IPS-15b (cell line): ENCODE measurements around the gene ELMO1.

Source experiments
- H3K27me3 ChIP-seq: one replicate; pipeline ENCODE4 v1.6.1; 2013; ENCODE audit warnings: low read length; ENCODE audit not compliant: control insufficient read depth, insufficient read depth
- H3K36me3 ChIP-seq: one replicate; pipeline ENCODE4 v1.6.1; 2013; ENCODE audit warnings: low read length; ENCODE audit not compliant: control insufficient read depth, insufficient read depth
- H3K4me1 ChIP-seq: one replicate; pipeline ENCODE4 v1.6.1; 2013; ENCODE audit warnings: mild to moderate bottlenecking, low read length; ENCODE audit not compliant: control insufficient read depth, insufficient read depth
- H3K4me3 ChIP-seq: one replicate; pipeline ENCODE4 v1.5.1; 2013; ENCODE audit warnings: low read depth, low read length
- H3K9ac ChIP-seq: one replicate; pipeline ENCODE4 v1.6.1; 2013; ENCODE audit warnings: low read depth, mild to moderate bottlenecking, low read length
- H3K9me3 ChIP-seq: one replicate; pipeline ENCODE4 v1.6.1; 2013; ENCODE audit warnings: mild to moderate bottlenecking, low read length; ENCODE audit not compliant: control insufficient read depth, insufficient read depth

The ELMO1 gene

DNA sequence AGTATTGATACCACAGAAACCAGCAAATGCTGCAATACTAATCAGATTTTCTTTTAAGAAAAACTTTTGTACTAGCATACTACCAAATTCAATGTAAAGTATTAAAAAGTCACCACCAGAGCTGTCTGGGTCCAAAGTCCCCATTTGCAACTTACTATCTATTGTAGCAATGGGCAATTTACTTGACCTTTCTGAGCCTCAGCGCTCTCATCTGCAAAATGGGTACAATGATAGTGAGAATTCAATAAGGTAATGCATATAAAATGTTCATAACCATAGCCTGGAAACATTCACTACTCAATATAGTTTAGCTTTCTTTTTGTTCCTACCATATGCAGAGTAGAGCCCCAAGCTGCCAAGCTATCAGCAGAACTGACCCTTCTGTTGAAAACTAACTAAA lies 337.2 kb downstream of the ELMO1 start:
- no peak overlapping the region for H3K9ac ChIP-seq
- H3K36me3 ChIP-seq = no peaks in the 10 kb centered on the region

DNA sequence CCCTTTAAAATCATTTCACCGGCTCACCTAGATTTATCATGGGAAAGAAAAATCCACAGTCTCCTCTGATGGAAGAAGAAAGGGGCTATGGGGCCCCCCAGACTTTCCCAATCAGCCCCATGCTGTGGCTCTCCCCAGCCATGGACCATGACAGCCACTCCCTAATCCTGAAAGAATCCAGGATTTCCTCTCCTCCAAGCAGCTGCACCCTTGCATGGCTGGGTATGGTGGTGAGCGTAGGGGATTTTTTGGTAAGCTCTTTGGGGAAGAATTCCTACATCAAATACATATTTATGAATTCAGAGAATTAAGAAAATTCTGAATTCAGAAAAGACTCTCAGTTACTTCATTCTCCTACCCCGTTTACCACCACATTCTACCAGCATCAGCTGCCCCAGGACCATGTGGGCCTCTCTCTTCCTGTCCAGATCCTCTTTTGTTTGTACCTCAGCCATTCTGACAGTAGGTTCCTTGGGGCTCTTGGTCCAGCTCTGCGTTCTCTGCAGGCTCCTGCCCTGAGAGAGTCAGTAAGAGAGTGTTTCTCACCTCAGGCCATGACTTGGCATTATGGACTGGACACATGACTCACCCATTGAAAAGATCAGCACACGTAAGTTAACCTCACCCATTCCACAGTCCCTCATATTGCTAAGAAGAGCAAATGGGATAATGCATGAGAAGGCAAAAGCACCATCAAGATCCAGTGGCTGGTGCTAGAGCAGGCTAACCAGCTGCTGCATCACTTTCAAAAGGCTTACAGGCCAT lies 337.8 kb downstream of the ELMO1 start:
- H3K4me3 ChIP-seq = no peak overlapping the region
- no peaks in the 10 kb centered on the region for H3K27me3 ChIP-seq
- no peaks in the 10 kb centered on the region for H3K9me3 ChIP-seq
- no peaks in the 10 kb centered on the region for H3K36me3 ChIP-seq
- H3K9ac ChIP-seq = no peak overlapping the region
- no peaks in the 10 kb centered on the region for H3K4me1 ChIP-seq

More for the DNA sequence above, 337.2 kb downstream of the ELMO1 start:
- Histone ChIP-seq H3K27me3 (no peaks in the 10 kb centered on the region), H3K4me1 (no peaks in the 10 kb centered on the region), H3K9me3 (no peaks in the 10 kb centered on the region), H3K4me3 (no peak overlapping the region)

DNA sequence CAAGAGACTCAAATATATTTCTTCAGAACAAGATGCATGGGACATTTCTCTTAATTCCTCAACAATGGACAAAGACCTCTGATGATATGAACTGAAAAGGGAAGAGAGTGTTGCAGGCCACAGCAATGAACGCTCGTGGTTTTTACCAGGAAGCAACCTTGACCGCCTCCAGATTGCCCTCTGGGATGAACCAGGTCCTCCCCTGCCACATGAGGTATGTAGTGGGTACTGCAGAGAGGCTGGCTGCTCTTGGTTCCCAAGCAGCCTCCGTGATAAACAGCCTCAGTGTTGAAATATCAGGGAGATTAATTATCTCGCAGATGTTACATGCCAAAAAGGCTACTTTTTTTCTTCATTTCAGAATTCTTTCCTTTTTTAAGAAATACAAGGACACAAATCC lies 338.8 kb downstream of the ELMO1 start:
- Histone ChIP-seq H3K36me3 (no peaks in the 10 kb centered on the region), H3K27me3 (no peaks in the 10 kb centered on the region)

DNA sequence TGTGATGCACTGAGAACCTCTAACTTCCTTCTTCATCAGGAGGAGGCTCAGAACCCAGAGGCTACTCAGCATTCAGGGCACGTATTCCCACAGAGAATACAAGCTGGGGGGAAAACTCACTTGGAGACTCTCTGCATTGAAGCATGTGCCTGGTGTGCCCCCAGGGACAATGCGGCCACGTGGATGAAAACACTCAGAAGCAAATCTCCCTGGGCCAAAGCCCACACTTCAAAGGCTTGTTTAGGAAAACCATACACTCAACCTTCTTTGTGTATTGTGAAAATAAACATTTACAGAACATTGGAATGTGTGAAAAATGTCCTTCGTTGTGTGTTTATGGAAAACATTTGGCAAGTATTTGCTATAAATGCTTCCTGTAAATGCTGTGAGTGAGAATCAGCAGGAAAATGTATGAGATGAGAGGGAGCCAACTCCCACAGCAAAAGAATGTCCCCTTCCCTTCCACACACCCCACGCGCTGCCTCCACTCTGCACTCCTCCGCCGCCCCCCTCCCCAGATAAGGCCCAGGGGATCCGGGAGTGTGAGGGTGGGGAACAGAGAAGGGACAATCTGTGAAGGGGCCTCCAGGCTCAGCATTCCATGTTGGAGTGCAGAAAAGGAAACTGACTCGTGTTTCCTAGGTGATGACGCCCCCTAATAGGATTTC lies 339.5 kb downstream of the ELMO1 start:
- H3K27me3 ChIP-seq = no peaks in the 10 kb centered on the region
- no peaks in the 10 kb centered on the region for H3K4me1 ChIP-seq

More for the DNA sequence above, 338.8 kb downstream of the ELMO1 start:
- no peak overlapping the region for H3K9ac ChIP-seq
- H3K4me3 ChIP-seq = no peak overlapping the region
- no peaks in the 10 kb centered on the region for H3K4me1 ChIP-seq
- H3K9me3 ChIP-seq = no peaks in the 10 kb centered on the region

DNA sequence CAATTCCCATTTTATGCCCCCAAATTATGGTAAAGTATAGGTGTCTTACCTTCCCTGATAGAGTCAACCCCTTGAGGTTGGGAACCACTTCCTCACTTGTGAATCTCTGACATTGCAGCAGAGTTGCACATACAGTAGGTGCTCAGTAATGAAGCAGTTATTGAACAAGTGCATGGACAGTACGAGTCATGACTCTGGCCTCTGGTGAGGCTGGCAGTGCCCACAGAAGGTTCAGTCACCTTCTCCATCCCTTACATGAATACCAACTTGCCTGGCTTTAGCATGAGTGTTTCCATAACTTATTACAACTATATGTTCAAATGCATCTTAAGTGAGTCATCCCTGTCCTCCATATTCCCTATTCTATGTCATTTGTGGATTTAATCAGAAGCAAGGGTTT lies 340.0 kb downstream of the ELMO1 start:
- Histone ChIP-seq H3K4me1 (no peaks in the 10 kb centered on the region), H3K27me3 (no peaks in the 10 kb centered on the region), H3K36me3 (no peaks in the 10 kb centered on the region), H3K4me3 (no peak overlapping the region), H3K9ac (no peak overlapping the region), H3K9me3 (no peaks in the 10 kb centered on the region)

More for the DNA sequence above, 339.5 kb downstream of the ELMO1 start:
- no peaks in the 10 kb centered on the region for H3K9me3 ChIP-seq
- no peak overlapping the region for H3K4me3 ChIP-seq
- H3K9ac ChIP-seq = no peak overlapping the region
- no peaks in the 10 kb centered on the region for H3K36me3 ChIP-seq

DNA sequence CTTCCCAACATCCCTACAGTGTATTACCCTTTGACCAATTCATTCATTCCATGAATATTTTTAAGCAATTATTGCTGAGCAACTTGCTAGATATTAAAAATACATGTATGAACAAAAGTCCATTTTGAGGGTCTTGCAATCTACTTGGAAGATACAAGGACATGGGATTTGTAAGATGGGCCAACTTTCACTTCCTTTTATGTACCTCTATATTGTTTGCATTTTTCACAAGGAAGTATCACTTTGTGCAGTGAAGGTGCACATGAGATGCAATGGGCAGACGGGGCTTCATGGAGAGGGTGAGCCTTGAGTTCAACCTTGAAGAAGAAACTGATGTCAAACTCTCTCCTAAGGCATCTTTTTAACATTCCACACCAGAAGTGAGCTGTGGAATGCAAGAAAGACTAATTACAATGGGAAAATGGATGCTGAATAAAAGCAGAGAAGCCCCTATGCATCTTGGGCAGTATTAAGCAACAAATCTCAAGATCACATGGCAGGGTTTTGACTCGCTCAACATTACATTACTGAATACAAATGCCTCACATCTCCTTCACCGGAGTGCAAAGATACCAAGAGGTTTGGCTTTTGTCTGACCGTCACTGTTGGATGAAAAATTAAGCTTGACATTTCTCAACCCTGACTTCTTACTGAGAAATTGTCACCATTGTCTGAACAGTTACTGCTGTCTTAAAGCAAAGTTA lies 341.5 kb downstream of the ELMO1 start:
- H3K9me3 ChIP-seq = no peaks in the 10 kb centered on the region
- H3K9ac ChIP-seq = no peak overlapping the region
- no peaks in the 10 kb centered on the region for H3K27me3 ChIP-seq
- H3K4me3 ChIP-seq = no peak overlapping the region
- H3K36me3 ChIP-seq = no peaks in the 10 kb centered on the region
- no peaks in the 10 kb centered on the region for H3K4me1 ChIP-seq

DNA sequence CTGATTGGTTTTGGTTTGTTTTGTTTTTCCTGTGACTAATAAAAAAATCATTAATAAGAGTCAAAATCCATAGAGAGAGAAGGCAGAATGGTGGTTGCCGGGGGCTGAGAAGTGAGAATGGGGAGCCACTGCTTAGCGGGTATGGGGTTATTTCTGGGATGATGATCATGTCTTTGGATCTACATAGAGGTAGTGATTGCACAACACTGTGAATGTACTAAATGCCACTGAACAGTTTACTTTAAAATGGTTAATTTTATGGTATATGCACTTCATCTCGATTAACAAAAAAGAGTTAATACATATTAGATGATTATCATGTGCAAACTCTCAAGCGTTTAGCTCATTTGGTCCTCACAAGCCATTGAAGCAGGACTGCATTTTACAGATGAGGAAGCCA lies 342.9 kb downstream of the ELMO1 start:
- H3K9me3 ChIP-seq = no peaks in the 10 kb centered on the region
- H3K27me3 ChIP-seq = no peaks in the 10 kb centered on the region
- H3K36me3 ChIP-seq = no peaks in the 10 kb centered on the region
- H3K9ac ChIP-seq = no peak overlapping the region
- no peak overlapping the region for H3K4me3 ChIP-seq
- no peaks in the 10 kb centered on the region for H3K4me1 ChIP-seq

DNA sequence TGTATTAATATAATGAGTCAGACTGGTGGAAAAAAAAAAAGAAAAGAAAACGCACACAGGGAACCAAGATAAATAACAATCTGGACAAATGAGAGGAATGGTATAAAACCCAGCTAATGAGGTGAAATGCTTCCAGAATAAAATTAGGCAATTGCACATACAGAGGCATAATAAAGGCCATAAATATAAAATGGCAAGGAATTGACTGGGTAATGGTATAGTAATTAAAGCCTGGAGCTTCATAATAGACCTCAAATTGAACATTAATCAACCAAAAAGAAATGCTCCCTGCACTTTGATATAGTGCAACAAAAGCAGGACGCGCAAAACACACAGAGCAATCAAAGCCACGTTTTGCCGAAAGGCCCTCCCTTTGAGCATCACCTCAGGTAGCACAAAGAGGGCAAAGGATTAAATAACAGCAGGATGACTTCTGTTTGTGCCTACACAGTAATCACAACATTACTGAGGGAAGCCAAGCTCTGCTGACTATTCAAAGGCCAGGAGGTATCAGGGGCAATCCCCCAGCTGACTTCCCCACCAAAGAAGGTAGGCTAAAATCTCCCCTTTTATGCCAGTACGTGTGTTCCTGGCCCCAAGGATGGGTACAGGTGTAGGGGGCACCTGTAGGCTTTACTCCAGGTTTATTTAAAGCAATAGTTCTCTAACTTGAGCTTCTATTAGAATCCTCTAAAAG lies 343.7 kb downstream of the ELMO1 start:
- Histone ChIP-seq H3K4me1 (no peaks in the 10 kb centered on the region), H3K36me3 (no peaks in the 10 kb centered on the region), H3K9ac (no peak overlapping the region), H3K9me3 (no peaks in the 10 kb centered on the region), H3K4me3 (no peak overlapping the region), H3K27me3 (no peaks in the 10 kb centered on the region)

DNA sequence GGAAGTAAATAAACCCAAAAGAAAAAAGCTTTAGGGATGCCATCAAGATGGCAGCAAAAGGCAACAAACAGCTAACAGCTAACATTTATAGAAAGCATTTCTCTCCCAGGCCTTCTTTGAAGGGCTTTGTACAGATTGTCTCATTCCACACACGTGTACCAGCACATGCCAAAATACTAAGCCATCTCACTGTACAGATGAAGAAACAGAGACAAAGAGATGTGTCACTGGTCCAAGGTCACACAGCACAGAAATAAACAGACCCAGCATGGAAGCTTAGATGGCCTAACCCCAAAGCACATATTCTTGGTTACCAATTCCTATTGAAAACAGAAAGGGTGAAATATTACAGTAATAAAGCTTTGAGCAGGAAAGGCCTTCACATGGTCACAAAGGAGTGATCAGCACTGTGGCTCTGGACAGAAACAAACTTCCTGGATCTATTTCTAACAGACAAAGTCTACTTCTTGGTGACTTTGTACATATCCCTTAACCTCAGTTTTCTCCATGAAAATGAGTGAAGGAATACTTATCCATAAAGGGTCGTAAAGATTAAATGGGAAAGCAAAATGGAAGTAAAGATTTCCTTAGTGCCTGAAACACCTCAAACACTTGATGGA lies 346.0 kb downstream of the ELMO1 start:
- no peaks in the 10 kb centered on the region for H3K27me3 ChIP-seq
- H3K4me1 ChIP-seq = peaks cover 5% of the 10 kb centered on the region
- H3K4me3 ChIP-seq = no peak overlapping the region
- H3K9me3 ChIP-seq = no peaks in the 10 kb centered on the region
- H3K9ac ChIP-seq = no peak overlapping the region
- no peaks in the 10 kb centered on the region for H3K36me3 ChIP-seq

DNA sequence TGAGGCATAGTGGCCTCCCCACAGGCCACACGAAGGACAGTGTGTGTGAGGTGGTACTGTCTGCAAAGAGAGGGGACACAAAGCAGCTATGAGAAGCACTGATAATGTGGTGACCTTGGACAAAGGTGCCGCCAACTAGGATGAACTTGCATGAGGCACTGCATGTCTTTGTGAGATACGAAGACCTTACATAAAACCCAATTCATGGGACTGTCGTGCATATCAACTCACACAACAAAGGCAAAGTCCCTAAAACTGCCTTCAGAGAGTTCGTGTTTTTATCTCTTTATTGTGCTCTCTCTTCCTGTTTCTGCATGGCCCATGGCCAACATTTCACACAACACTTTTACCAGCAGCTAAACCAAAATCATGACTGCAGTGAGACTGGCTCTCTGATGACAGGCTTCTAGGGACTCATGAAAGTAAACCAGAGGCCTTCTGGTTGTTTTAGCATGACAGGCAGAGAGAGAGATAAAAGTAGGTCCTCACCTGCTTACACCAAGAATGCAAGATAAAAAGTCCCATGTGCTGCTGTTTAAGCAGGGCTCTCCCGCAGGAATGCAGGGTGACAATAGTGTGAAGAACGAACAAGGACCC lies 347.8 kb downstream of the ELMO1 start:
- Histone ChIP-seq H3K4me3 (no peak overlapping the region), H3K9ac (no peak overlapping the region), H3K36me3 (no peaks in the 10 kb centered on the region), H3K4me1 (peaks cover 5% of the 10 kb centered on the region), H3K27me3 (no peaks in the 10 kb centered on the region), H3K9me3 (no peaks in the 10 kb centered on the region)

DNA sequence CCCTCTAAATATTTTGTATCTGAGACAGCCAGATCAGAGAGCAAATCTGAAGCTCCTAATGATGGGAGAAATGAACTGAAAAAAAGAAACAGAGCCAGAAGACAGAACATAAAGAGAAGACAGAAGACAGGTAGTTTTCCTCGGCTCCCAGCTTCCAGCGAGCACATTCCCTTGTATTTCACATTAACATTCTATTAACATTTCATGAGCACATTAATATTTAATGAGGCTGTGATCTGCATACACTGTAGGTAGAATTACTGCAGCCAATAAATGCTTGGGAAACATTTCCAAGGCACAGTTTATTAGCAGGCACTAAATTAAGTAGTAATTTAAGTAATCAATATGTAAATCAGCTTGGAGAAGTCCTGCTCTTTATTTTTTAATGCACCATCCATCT lies 349.9 kb downstream of the ELMO1 start:
- H3K4me3 ChIP-seq = no peak overlapping the region
- H3K27me3 ChIP-seq = no peaks in the 10 kb centered on the region
- peaks cover 11% of the 10 kb centered on the region for H3K4me1 ChIP-seq
- no peaks in the 10 kb centered on the region for H3K36me3 ChIP-seq
- H3K9me3 ChIP-seq = no peaks in the 10 kb centered on the region
- H3K9ac ChIP-seq = no peak overlapping the region
